ENCODE measurements around the gene TAS2R9.
"Not testable (repeated sequence)": the region's sequence is repeated elsewhere in the genome, so short reads cannot be mapped to it uniquely, and the experiment has no call there.

DNA sequence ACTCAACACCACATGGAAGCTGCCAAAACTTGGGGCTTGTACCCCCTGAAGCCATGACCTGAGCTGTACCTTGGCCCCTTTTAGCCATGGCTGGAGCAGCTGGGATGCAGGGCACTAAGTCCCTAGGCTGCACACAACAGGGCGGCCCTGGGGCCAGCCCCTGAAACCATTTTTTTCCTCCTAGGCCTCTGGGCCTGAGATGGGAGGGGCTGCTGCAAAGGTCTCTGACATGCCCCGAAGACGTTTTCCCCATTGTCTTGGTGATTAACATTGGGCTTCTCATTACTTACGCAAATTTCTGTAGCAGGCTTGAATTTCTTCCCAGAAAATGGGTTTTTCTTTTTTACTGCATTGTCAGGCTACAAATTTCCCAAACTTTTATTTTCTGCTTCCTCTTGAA is 18.2 kb downstream of the TAS2R9 start:
- TF ChIP-seq, protein P1, sequence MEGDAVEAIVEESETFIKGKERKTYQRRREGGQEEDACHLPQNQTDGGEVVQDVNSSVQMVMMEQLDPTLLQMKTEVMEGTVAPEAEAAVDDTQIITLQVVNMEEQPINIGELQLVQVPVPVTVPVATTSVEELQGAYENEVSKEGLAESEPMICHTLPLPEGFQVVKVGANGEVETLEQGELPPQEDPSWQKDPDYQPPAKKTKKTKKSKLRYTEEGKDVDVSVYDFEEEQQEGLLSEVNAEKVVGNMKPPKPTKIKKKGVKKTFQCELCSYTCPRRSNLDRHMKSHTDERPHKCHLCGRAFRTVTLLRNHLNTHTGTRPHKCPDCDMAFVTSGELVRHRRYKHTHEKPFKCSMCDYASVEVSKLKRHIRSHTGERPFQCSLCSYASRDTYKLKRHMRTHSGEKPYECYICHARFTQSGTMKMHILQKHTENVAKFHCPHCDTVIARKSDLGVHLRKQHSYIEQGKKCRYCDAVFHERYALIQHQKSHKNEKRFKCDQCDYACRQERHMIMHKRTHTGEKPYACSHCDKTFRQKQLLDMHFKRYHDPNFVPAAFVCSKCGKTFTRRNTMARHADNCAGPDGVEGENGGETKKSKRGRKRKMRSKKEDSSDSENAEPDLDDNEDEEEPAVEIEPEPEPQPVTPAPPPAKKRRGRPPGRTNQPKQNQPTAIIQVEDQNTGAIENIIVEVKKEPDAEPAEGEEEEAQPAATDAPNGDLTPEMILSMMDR (conservative IDR thresholded peaks at IDR 0.05) = not testable (repeated sequence)
- TF ChIP-seq EZH2 (IDR thresholded peaks at IDR 0.05; ENCODE audit: low read depth) = not testable (repeated sequence)

Measured in PC-9 (cell line).